Stimulated activated CD4-positive, alpha-beta T cell treated with anti-CD3 and anti-CD28 coated beads, TNF-alpha, amount 100 ng/mL, for 4 hours (primary cell): Measurements from ENCODE around the gene CNN2.

Source experiments
- DNase-seq, 3 experiments: peaks; one replicate each; pipeline ENCODE4 v3.0.0-alpha.2; 2020; ENCODE audit warnings: low read depth in 3 of 3

CNN2 gene

GRCh38 chr19:995051-995827, 31.2 kb upstream of the CNN2 start:
- no peak for DNase-seq

DNA sequence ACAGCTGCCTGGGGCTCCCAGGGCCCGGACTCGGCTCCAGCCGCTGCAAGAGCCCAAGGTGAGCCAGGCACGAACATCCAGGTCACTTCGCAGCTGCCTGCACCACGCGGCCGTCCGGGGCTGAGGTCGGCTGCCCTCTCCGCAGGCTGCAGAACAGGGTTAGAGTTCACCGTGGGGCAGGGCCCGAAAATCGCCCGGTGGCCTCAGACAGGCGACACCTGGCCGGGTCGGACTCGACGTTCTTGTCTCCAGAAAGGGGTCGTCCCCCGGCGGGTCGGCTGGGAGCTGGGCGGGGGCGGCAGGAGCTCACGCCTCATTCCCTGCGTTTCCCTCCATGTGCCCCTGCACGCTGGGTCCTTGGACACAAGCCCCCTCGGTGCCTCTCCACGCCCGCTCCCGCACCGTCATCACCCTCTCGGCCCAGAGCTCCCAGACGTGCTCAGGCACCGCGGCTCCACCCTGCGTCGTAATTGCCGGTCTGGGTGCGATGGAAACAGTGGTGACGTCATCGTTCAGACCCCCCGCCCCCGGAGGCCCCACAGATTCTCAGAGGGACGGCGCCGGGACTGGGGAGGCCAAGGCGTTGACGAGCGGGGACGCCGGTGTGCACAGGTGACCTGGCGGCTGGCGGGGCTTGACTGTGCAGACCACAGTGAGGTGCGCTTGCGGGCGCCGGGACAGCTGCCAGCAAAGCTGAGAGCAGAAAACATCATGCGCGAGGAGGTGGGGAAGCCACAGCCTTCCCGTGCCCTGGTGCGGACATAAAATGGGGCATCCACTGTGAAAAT, 30.2 kb upstream of the CNN2 start:
- DNase-seq: peak; percentile 33 to 60 (median 42)

DNA sequence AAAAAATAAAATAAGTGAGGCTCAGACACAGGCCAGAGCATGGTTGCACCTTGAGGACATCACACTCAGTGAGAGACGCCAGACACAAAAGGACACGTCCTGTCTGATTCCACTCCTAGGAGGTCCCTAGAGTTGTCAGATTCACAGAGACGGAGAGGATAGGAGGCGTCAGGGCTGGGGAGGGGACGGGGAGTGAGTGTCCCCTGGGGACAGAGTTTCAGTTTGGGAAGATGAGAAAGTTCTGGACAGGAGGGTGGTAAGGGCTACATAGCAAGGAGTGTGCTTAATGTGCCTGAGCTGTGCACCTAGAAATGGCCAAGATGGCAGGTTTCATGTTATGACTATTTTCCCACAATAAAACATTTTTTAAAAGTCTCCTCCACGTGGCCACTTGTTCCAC, 28.3 kb upstream of the CNN2 start:
- DNase-seq: no peak

- DNase-seq: no peak
Observed at GRCh38 chr19:999379-999719, 27.1 kb upstream of the CNN2 start.

GRCh38 chr19:1000095-1000494, 26.3 kb upstream of the CNN2 start, which contains the start of gene GRIN3B:
GRIN3B (plus strand) TSS chr19:1000419; CDS start chr19:1000438, 19 bp downstream.
- peak in 2 of 3 experiments; percentile 43 to 54 for DNase-seq

DNA sequence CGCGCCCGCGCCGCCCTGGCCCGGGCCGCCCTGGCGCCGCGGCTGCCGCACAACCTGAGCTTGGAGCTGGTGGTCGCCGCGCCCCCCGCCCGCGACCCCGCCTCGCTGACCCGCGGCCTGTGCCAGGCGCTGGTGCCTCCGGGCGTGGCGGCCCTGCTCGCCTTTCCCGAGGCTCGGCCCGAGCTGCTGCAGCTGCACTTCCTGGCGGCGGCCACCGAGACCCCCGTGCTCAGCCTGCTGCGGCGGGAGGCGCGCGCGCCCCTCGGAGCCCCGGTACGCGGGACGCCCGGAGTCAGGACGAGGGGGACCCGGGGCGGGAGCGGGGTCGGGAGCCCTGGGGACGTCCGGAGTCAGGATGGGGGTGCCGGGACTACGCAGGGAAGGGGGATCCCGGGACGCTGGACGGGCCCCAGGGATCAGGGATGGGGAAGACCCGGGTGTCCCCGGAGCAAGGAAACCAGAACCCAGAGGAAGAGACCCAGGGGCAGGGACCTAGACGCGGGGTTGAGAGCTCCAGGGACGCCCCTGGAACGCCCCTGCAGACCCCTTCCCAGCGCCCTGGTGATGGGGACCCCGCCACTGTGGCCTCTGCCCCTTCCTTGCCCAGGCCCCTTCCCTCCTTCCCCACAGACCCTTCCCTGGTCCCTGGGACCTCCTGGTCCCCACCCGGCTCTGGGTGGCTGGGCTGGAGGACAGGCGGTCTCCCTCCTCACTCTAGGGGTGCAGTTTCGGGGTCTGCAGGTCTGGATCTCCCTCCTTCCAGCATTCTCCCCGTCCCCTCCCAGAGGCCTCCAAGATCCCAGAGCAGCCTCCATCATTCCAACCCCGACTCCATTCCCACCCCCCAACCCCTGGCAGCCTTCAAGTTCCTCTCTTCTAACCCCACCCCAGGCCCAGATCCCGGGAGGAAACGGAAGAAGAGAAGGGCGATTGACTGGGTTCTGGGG, 25.5 kb upstream of the CNN2 start:
- DNase-seq: no peak

DNA sequence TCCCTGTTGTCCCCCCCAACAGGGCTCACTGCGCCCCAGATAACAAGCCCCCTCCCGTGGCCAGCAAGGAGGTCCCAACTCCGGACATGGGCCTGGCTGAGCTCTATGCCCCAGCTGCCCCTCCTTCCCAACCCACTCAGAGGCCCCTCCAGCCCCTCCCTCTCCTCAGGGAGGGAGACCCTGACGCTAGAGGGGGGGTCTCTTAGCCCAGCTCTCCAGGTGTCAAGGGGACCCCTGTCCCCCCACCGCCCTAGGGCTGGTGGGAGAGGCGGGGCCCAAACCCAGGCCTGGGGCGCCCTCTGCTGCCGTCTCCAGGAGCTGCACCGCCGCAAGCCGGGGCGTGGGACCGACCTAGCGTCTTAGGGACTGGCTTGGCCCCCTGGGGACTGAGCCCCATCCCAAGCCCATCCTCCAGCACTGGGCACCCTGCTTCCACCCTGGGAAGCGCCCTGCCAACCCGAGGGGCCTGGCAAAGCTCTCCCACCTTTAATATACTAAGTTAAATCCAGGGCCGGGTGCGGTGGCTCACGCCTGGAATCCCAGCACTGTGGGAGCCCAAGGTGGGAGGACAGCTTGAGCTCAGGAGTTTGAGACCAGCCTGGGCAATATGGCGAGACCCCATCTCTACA, 24.8 kb upstream of the CNN2 start:
- DNase-seq: peak; percentile 50 to 64 (median 52)

- DNase-seq: no peak
Observed at GRCh38 chr19:1002600-1002999, 23.8 kb upstream of the CNN2 start.

GRCh38 chr19:1003283-1003682, 23.1 kb upstream of the CNN2 start:
- DNase-seq: no peak

- no peak for DNase-seq
Observed at GRCh38 chr19:1004204-1004802, 22.1 kb upstream of the CNN2 start.

GRCh38 chr19:1004803-1005664, 21.4 kb upstream of the CNN2 start:
- no peak for DNase-seq

DNA sequence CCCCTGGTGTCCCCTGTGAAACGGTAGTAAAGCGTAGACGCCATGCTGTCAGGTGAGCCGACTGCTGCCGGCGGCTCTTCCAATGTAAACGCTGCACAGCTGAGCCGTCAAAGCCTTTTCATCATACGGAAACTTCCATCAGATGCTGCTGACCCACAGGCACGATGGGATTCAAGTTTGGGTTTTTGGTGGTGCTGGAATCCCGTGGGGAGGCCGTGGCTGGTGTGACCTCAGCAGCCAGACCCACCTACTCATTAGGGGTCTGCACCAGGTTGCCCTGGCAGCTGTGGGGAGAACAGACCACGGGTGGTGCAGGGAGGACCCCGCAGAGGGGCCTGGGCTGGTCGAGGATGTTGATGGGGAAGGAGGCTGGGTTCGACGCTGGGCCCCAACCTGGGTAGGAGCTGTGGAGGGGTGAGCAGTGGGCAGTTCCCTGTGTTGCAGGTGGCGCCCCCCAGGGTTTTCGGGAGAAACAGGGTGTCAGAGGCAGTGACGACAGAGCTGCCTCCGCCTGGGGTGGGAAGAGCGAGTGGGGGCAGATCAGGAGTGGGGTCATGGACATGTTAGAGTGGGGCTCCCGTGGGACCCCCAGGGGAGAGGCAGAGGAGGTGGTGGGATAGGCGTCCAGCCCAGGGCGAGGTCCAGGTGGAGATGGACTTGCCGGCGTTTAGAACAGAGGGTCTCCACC, 19.6 kb upstream of the CNN2 start:
- DNase-seq: no peak

DNA sequence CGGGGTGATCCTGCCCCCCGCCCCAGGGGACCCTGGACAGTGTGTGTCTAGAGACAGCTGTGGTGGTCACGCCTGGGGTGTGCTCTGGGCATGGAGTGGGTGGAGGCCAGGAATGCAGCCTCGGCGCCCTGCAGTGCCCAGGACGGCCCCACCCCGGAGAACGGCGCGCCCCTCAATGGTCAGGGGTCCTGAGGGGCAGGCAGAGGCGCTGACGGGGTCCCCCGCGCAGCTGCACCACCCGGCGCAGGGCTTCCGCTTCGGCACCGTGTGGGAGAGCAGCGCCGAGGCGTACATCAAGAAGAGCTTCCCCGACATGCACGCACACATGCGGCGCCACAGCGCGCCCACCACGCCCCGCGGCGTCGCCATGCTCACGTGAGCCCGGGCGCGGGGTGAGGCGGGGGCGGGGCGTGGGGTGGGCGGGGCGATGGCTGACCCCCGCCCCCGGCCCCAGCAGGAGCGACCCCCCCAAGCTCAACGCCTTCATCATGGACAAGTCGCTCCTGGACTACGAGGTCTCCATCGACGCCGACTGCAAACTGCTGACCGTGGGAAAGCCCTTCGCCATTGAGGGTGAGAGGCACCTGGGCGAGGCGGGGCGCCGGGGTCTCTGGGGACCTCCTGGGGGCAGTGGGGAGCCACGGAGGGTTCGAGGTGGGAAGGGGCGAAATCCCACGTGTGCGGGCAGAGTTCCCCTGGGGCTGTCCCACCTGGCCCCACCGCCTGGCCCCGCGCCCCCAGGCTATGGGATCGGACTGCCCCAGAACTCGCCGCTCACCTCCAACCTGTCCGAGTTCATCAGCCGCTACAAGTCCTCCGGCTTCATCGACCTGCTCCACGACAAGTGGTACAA, 18.8 kb upstream of the CNN2 start:
- no peak for DNase-seq

GRCh38 chr19:1008268-1009040, 18.0 kb upstream of the CNN2 start:
- DNase-seq: no peak

DNA sequence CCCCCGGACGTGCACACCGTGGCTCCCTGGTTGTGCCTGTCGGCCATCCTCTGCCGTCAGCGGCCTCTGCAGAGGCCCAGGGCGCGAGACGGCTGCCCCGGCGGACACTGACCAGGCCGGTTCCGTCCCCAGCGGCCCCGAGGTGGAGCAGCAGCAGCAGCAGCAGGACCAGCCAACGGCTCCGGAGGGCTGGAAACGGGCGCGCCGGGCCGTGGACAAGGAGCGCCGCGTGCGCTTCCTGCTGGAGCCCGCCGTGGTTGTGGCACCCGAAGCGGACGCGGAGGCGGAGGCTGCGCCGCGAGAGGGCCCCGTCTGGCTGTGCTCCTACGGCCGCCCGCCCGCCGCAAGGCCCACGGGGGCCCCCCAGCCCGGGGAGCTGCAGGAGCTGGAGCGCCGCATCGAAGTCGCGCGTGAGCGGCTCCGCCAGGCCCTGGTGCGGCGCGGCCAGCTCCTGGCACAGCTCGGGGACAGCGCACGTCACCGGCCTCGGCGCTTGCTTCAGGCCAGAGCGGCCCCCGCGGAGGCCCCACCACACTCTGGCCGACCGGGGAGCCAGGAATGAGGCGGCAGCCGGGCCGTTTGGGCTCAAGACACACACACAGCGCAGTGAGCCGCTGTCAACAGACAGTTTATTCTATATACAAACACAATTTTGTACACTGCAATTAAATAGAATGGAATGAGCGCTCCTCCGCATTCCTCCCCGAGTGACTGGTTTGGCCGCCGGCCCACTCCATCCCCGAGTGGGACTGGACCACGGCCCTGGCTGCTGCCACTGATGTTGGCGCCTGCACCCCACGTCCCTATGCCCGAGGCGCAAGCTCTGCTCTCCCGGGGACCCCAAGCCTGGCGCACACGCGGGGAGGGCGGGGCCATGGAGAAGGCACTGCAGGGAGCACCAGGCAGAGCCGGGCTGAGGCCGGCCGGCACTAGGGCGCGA, 17.1 kb upstream of the CNN2 start:
- no peak for DNase-seq

DNA sequence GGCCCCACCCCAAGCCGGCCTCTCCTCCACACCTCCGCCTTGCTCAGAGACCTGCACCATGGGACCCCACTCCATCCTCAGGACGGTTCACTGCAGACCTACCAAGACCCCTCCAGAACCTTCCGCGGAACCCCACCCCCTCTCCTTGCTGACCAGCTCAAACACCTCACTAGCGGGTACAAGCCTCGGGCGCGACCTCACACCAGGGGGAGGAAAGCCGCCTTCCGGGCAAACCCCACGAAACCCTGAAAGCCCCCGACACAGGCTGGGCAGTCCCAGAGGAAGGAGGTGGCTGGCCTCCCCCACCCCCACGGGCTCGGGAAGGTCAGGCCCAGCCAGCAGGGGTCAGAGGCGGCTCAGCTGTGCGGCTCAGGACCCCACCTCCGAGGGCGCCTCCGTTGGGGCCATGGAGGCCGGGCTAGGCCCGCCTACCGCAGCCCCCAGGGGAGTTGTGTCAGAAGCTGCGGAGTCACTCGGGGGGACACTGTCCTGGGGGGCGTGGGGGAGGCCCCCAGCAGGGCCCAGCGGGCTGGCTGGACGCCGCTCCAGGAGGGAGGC, 16.3 kb upstream of the CNN2 start:
- no peak for DNase-seq
